Peyer's patch (tissue), 4 donors: ENCODE data around the gene CA9. TPM values are rescaled to one million over a fixed set of nuclear protein-coding genes. Genes with fewer than 3 reads are reported as not detected.
A peak's percentile ranks its signal among the peaks of the same experiment; 100 is the strongest.

Source experiments
- DNase-seq, 3 donors: peaks; one replicate each; pipeline ENCODE4 v3.0.0-alpha.2; 2017 to 2019
- H3K27ac ChIP-seq, 4 donors: fragments of 200-600 bp; sonication (generic); one replicate each; pipeline ENCODE4 v1.5.1; 2016 to 2019
- H3K27me3 ChIP-seq, 2 donors: fragments of 200-600 bp; sonication (generic); one replicate each; pipeline ENCODE4 v1.5.1; 2019
- H3K36me3 ChIP-seq, 3 donors: fragments of 200-600 bp; sonication (generic); one replicate each; pipeline ENCODE4 v1.5.1; 2016 to 2019
- H3K4me1 ChIP-seq, 4 donors: fragments of 200-600 bp; sonication (generic); one replicate each; pipeline ENCODE4 v1.5.1; 2016 to 2019
- H3K4me3 ChIP-seq, 4 donors: fragments of 200-600 bp; sonication (generic); 1 replicate in 3 of 4; 2 replicates in 1 of 4; pipeline ENCODE4 v1.5.1; 2016 to 2019; ENCODE audit warnings: mild to moderate bottlenecking in 1 of 4
- H3K9me3 ChIP-seq, 4 donors: fragments of 200-600 bp; sonication (generic); one replicate each; pipeline ENCODE4 v1.5.1; 2016 to 2019; ENCODE audit warnings: mild to moderate bottlenecking in 1 of 4
- CTCF ChIP-seq, 6 experiments: fragments of 450-650 bp in 4 of 6; fragments of 200-600 bp in 2 of 6; sonication (generic) in 1 of 6; IDR thresholded peaks; one replicate each; pipeline ENCODE4 v1.5.1; 2017 to 2019; ENCODE audit warnings: antibody characterized with exemption in 6 of 6, mild to moderate bottlenecking in 3 of 6, moderate library complexity in 1 of 6
- POLR2A ChIP-seq, 2 donors: fragments of 450-650 bp; IDR thresholded peaks; one replicate each; pipeline ENCODE4 v1.5.1; 2017; ENCODE audit warnings: antibody characterized with exemption in 2 of 2, mild to moderate bottlenecking in 2 of 2, moderate library complexity in 2 of 2
- total RNA-seq, 4 donors: library from RNA; depleted of rRNA; stranded (reverse); fragments of >200 nt; gene quantifications; one replicate each; pipeline ENCODE4 v1.1.0, GENCODE V29; 2016

Gene CA9
- total RNA-seq, 4 donors from 2014 or later: 1.6 to 6.3 (median 5.2) TPM

GRCh38 chr9:35679091-35679490 is 5.4 kb downstream of the CA9 start:
- Histone ChIP-seq H3K36me3 (no peaks in the 10 kb centered on the region), H3K4me1 (peaks cover 0 to 12% (median 5%) of the 10 kb centered on the region in 4 donors), H3K4me3 (no peak overlapping the region), H3K27ac (no peak overlapping the region), H3K9me3 (no peaks in the 10 kb centered on the region), H3K27me3 (no peaks in the 10 kb centered on the region)
- no peak for DNase-seq
- TF ChIP-seq CTCF (IDR thresholded peaks at IDR 0.05): no peak
- TF ChIP-seq POLR2A (IDR thresholded peaks at IDR 0.05): no peak

- H3K27me3 ChIP-seq: no peaks in the 10 kb centered on the region
- no peak for TF ChIP-seq POLR2A (IDR thresholded peaks at IDR 0.05)
- no peak for TF ChIP-seq CTCF (IDR thresholded peaks at IDR 0.05)
- no peaks in the 10 kb centered on the region for H3K9me3 ChIP-seq
- H3K4me3 ChIP-seq: no peak overlapping the region
- H3K4me1 ChIP-seq: peaks cover 0 to 12% (median 5%) of the 10 kb centered on the region in 4 donors
- DNase-seq: no peak
- H3K36me3 ChIP-seq: peaks cover 0 to under 1% (median 0%) of the 10 kb centered on the region in 3 donors
- no peak overlapping the region for H3K27ac ChIP-seq
Measured at GRCh38 chr9:35679766-35680330, 6.1 kb downstream of the CA9 start.

GRCh38 chr9:35680331-35681105 is 6.8 kb downstream of the CA9 start:
- peaks cover 0 to 8% (median 3%) of the 10 kb centered on the region in 4 donors for H3K4me1 ChIP-seq
- H3K27me3 ChIP-seq: no peaks in the 10 kb centered on the region
- no peak overlapping the region for H3K4me3 ChIP-seq
- peaks cover 0 to 7% (median 0%) of the 10 kb centered on the region in 3 donors for H3K36me3 ChIP-seq
- no peaks in the 10 kb centered on the region for H3K9me3 ChIP-seq
- peak overlapping the region in 1 of 4 donors; percentile 52 for H3K27ac ChIP-seq
- TF ChIP-seq CTCF (IDR thresholded peaks at IDR 0.05) (no peak), POLR2A (IDR thresholded peaks at IDR 0.05) (no peak)
- peak in 2 of 3 donors; percentile 68 to 73 for DNase-seq

GRCh38 chr9:35681341-35682002 is 7.7 kb downstream of the CA9 start:
- no peak for DNase-seq
- no peaks in the 10 kb centered on the region for H3K4me1 ChIP-seq
- peak overlapping the region in 2 of 4 donors; percentile 27 to 52 for H3K27ac ChIP-seq

More at GRCh38 chr9:35681341-35682002, 7.7 kb downstream of the CA9 start:
- H3K4me3 ChIP-seq: no peak overlapping the region
- no peaks in the 10 kb centered on the region for H3K27me3 ChIP-seq
- H3K9me3 ChIP-seq: no peaks in the 10 kb centered on the region
- no peak for TF ChIP-seq POLR2A (IDR thresholded peaks at IDR 0.05)
- TF ChIP-seq CTCF (IDR thresholded peaks at IDR 0.05): no peak
- H3K36me3 ChIP-seq: peaks cover 0 to 8% (median 0%) of the 10 kb centered on the region in 3 donors
